IPS DF 19.7 (cell line): ENCODE measurements around the gene TIA1.
"Not testable (repeated sequence)": the region's sequence is repeated elsewhere in the genome, so short reads cannot be mapped to it uniquely, and the experiment has no call there.

Experiments
- DNase-seq: peaks from one replicate; pipeline ENCODE4 v3.0.0-alpha.2; 2013; ENCODE audit warnings: low read depth, low spot score

TIA1 gene, protein sequence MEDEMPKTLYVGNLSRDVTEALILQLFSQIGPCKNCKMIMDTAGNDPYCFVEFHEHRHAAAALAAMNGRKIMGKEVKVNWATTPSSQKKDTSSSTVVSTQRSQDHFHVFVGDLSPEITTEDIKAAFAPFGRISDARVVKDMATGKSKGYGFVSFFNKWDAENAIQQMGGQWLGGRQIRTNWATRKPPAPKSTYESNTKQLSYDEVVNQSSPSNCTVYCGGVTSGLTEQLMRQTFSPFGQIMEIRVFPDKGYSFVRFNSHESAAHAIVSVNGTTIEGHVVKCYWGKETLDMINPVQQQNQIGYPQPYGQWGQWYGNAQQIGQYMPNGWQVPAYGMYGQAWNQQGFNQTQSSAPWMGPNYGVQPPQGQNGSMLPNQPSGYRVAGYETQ

DNA sequence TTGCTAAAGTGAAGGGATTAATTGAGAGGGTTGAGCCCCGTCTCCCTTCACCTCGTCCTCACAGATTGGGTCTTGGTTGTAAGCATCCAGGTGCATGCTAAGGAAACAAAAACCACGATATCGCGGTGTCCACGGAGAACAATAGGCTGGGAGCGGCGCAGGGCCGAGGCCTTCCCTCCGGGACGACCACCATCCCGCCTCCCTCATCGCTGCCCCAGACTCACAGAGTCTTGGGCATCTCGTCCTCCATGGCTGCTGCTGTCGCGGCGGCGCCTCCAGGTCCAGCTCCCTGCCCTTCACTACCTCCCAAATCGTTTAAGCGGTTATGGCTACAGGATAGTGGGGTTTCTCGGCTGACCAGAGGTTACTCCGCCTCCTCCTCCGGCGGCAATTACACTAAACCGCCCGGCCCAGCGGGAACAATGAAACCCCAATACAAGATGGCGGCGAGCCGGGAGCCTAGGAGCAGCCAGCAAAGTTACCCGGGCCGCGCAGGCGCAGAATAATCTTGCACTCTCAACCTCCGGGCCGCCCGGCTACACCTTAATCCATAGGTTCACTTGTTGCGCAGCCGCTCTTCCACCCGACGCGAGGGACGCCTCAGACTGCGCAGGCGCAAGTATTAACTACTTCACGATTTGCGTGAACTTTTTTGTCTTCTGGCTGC lies at the start of gene TIA1:
TIA1 (minus strand) TSS at position 448 of the 667 bp plus-strand sequence; CDS start at position 250, 198 bp downstream.
- peak; percentile 88 for DNase-seq

DNA sequence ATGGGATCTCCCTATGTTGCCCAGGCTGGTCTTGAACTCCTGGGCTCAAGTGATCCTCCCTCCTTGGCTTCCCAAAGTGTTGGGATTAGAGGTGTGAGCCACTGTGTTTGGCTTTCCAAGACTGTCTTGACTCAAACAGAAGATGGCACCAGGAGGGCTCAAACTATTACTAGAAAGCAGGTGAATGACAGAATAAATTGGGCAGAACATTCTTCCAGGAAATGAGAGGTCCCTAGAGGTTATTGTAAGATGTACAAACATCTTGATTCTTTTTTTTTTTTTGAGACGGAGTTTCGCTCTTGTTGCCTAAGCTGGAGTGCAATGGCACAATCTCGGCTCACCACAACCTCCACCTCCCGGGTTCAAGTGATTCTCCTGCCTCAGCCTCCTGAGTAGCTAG lies 49.4 kb upstream of the TIA1 start:
- not testable (repeated sequence) for DNase-seq

- no peak for DNase-seq
Observed at GRCh38 chr2:70283500-70284191, 35.2 kb upstream of the TIA1 start.

GRCh38 chr2:70282439-70282838 lies 34.0 kb upstream of the TIA1 start:
- DNase-seq, result no peak

GRCh38 chr2:70280242-70280798 lies 31.9 kb upstream of the TIA1 start:
- no peak for DNase-seq

DNA sequence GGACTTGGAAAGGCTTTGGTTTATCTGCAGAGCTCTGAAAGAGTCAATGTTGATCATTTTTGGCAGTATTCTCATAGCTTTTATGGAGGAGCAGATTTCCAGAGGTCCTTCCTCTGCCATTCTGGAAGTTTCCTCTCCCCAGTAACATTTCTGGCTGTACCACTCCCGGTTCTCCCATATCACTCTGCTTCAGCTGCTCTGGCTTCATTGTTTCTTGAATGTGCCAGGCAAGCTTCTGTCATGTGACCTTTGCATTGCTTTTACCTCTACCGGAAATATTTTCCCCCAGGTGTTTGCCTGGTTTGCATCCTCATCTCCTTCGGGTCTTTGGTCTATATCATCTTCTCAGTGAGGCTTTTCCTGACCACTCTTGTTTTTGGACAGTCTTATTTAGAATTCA lies 21.9 kb upstream of the TIA1 start:
- DNase-seq, result no peak

GRCh38 chr2:70269422-70270302 lies 21.2 kb upstream of the TIA1 start:
- DNase-seq, result not testable (repeated sequence)

DNA sequence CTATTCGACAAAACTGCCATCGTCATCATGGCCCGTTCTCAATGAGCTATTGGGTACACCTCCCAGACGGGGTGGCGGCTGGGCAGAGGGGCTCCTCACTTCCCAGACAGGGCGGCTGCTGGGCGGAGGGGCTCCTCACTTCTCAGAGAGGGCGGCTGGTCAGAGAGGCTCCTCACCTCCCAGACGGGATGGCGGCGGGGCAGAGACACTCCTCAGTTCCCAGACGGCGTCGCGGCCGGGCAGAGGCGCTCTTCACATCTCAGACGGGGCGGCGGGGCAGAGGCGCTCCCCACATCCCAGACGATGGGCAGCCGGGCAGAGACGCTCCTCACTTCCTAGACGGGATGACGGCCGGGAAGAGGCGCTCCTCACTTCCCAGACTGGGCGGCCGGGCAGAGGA lies 18.5 kb upstream of the TIA1 start:
- not testable (repeated sequence) for DNase-seq

DNA sequence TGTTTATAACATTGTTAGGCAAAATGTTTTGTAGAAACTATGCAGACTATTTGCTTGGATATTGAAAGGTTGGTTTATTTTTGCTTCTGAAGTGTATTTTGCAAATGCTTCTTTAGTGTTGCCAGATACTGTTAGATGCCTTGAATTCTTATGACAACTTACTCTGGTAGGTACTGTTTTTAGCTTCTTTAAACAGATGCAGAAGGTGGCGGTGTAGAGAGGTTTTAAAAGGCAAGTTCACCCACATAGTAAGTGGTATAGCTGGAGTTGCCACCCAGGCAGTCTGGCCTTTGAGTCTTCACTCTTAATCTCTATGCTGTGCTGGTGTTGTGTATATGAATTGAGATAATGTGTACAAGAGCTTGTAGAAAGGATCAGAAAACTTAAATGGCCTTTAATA lies 13.1 kb upstream of the TIA1 start:
- DNase-seq, result no peak

DNA sequence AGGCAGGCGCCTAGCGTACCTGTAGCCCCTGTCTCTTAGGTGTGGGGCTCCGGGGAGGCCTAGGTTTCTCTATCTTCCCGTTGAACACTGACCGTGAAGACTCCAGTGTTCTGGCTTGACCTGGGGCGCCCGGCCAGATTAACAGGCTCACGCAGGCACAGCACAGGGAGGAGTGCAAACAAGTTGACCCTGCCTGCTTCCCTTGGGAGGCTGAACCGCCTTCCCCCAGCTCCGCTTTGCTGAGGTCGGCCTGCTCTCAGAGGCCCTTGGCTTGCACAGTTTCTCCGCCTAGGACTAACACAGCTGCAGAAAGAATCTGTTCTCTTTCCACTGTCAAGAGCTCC lies 10.1 kb upstream of the TIA1 start:
- no peak for DNase-seq

GRCh38 chr2:70255637-70256314 lies 7.3 kb upstream of the TIA1 start:
- no peak for DNase-seq

DNA sequence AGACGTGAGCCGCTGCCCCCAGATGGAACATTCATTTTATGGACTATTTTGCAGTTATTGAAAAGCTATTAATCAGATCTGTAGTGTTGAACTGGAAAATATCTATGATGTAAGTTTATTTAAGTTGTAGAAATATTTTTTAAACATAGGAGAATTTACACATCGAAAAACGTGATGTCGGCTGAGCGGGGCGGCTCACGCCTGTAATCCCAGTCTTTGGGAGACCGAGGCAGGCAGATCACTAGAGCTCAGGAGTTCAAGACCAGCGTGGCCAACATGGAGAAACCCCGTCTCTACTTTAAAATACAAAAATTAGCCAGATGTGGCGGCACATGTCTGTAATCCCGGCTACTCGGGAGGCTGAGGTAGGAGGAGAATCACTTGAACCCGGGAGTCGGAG lies 2.0 kb upstream of the TIA1 start:
- no peak for DNase-seq

DNA sequence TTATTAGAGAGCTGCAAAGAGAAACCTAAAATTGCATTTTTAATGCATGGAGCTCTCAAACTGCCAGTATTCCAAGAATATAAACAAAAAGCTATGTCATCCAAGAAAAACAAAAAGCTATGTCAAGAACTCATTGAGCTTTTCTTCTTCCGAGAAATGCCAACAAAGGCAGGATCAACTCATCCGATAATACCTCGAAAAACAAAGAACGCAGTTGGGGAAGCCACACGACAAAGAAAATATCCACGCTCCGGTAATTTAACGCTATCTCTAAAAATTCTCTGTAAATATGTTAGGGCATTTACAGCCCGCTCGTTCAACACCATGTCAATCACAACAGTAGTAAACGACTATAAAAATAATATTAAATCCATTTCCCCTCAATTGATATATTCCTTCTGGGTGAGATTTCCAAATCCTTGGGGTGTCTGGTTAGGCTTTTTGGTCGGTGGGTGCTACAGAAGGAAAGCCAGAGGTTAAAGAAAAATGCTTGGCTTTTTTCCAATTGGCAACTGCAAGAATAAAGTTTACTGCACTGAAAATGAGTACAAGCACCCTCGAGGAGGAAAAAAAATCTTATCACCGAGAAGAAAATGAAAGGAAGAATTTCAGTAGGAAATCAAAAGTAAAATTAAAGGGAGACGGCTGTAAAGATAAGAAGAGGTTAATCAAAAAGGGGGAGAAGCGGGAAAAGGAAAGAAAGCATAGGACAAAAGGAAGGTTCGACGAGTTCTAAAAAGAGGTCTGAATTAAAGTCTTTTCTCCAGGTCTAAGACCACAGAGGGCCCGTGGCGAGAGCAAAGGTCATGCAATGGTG lies 856 bp downstream of the TIA1 start:
- no peak for DNase-seq

DNA sequence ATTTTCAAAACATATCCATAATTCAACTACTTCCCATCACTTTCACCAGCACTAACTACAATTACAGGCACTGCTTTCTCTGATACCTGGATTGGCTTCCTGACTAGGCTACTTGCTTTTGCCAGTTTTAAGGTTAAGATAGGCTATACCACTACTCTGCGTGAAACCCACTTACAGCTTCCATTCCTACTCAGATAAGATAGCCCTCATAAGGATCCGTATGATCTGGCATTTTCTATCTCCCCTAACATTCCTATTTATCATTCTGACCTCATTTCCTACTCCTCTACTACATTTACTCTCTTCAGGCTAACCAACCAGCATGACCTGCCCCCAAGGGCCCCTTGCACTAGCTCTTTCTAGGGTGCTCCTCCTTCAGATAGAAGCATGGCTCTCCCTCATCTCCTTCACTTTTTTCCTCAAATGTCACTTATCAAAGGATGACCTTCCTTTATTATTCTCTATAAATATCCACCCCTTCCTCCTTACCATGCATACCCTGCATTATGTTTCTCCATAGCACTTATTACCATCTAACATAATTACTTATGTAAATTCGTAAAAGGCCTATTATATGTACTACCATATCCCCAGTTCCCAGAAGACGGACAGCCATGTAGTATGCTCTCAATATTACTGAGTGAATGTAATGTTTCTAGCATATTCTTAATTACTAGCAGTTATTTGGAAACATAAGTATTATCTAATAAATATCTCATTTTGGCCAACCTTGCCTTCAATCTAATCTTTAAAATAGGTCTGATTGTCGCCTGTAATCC lies 4.4 kb downstream of the TIA1 start:
- DNase-seq, result no peak

DNA sequence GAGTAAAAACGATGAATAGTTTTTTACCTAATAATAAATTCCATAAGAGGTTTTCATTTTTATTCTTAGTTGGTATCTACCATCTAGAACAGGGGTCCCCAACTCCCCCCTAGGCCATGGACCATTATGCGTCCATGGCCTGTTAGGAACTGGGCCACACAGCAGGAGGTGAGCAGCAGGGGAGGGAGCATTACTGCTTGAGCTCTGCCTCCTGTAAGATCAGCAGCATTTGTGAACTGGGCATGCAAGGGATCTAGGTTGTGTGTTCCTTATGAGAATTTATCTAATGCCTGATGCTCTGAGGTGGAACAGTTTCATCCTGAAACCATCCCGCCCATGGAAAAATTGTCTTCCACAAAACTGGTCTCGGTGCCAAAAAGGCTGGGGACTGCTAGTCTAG lies 5.9 kb downstream of the TIA1 start:
- no peak for DNase-seq

- no peak for DNase-seq
Observed at GRCh38 chr2:70241340-70241739, 7.1 kb downstream of the TIA1 start.

DNA sequence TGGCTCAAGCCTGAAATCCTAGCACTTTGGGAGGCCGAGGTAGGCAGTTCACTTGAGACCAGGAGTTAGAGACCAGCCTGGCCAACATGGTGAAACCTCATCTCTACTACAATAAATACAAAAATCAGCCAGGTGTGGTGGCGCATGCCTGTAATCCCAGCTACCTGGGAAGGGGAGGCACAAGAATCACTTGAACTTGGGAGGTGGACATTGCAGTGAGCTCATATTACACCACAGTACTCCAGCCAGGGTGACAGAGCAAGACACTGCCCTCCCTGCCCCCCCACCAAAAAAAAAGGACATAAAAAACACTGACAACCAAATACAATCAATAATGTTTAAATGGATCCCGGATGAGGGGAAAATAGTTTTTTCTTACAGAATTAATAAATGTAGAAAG lies 7.8 kb downstream of the TIA1 start:
- DNase-seq, result no peak

GRCh38 chr2:70233926-70234325 lies 14.5 kb downstream of the TIA1 start:
- no peak for DNase-seq

- DNase-seq, result no peak
Observed at GRCh38 chr2:70226781-70227180, 21.6 kb downstream of the TIA1 start.
